Caco-2 (cell line): ENCODE data around the gene ELP2. TPM values are rescaled to one million over a fixed set of nuclear protein-coding genes. Genes with fewer than 3 reads are reported as not detected.

Experiments used
- BruUV-seq: library from RNA; stranded (reverse); fragments of 400-500 nt; replicated peaks from 2 replicates; lab custom pipeline; 2021; lab: Mats Ljungman, UMichigan
- CTCF ChIA-PET: fragments of 300-600 bp; sonication (Branson Sonifier 250); formaldehyde crosslinking; loops from one replicate; lab custom pipeline; 2022; ENCODE audit warnings: antibody characterized with exemption; lab: Charles Lee
- POLR2A ChIA-PET: fragments of 300-600 bp; sonication (Branson Sonifier 250); formaldehyde crosslinking; loops from one replicate; lab custom pipeline; 2022; ENCODE audit warnings: antibody characterized with exemption; lab: Charles Lee
- DNase-seq, 2 experiments: peaks; one replicate each; pipeline versions ENCODE4 v3.0.0 to v3.0.0-alpha.2; 2020 to 2022
- H3K27me3 ChIP-seq: replicated peaks from 2 replicates; pipeline ENCODE4 v1.6.0; 2011; ENCODE audit warnings: low read length; ENCODE audit not compliant: control insufficient read depth, insufficient read depth
- H3K36me3 ChIP-seq: 2 replicates; pipeline ENCODE4 v1.5.1; 2011; ENCODE audit warnings: low read length; ENCODE audit not compliant: control insufficient read depth, insufficient read depth
- H3K4me1 ChIP-seq: fragments of 250-450 bp; sonication (Bioruptor Pico); 2 replicates; pipeline ENCODE4 v1.5.1; 2020; ENCODE audit warnings: mild to moderate bottlenecking
- H3K4me3 ChIP-seq: 2 replicates; pipeline ENCODE4 v1.5.1; 2011; ENCODE audit warnings: low read depth, mild to moderate bottlenecking, control low read depth, low read length
- H3K9me3 ChIP-seq: fragments of 250-450 bp; sonication (Bioruptor Pico); 2 replicates; pipeline ENCODE4 v1.5.1; 2020; ENCODE audit warnings: mild to moderate bottlenecking, moderate library complexity
- H3K27ac Mint-ChIP-seq: one replicate; pipeline ENCODE4 v1.8.0; 2022; ENCODE audit warnings: mixed read lengths; ENCODE audit not compliant: unreplicated experiment
- H3K27me3 Mint-ChIP-seq: one replicate; pipeline ENCODE4 v1.8.0; 2022; ENCODE audit warnings: mixed read lengths; ENCODE audit not compliant: insufficient read depth, unreplicated experiment
- H3K36me3 Mint-ChIP-seq: one replicate; pipeline ENCODE4 v1.8.0; 2022; ENCODE audit warnings: mild to moderate bottlenecking, mixed read lengths; ENCODE audit not compliant: insufficient read depth, unreplicated experiment
- H3K4me1 Mint-ChIP-seq: one replicate; pipeline ENCODE4 v1.8.0; 2022; ENCODE audit warnings: low read depth, mixed read lengths; ENCODE audit not compliant: unreplicated experiment
- H3K4me3 Mint-ChIP-seq: one replicate; pipeline ENCODE4 v1.8.0; 2022; ENCODE audit warnings: mild to moderate bottlenecking, moderate library complexity, mixed read lengths; ENCODE audit not compliant: unreplicated experiment
- H3K9me3 Mint-ChIP-seq: one replicate; pipeline ENCODE4 v1.8.0; 2022; ENCODE audit warnings: mixed read lengths; ENCODE audit not compliant: unreplicated experiment
- intact Hi-C: fragments of 100-400 bp; cut with micrococcal nuclease; formaldehyde crosslinking; loops from one replicate; pipeline ENCODE4 v1.10.0; 2022; ENCODE audit not compliant: unreplicated experiment
- total RNA-seq: library from RNA; stranded (reverse); gene quantifications from 2 replicates; pipeline ENCODE4 v1.2.3, GENCODE V29; 2022
- TF ChIP-seq, protein P1 (sequence below), 2 experiments: fragments of 200-600 bp in 1 of 2; IDR thresholded peaks; 1 replicate in 1 of 2; 2 replicates in 1 of 2; pipeline versions ENCODE4 v1.5.1 to v1.8.0; 2011 to 2022; ENCODE audit warnings: antibody characterized with exemption in 1 of 2, control low read depth in 1 of 2, inconsistent platforms in 1 of 2, low read depth in 1 of 2, low read length in 1 of 2, mild to moderate bottlenecking in 1 of 2, moderate library complexity in 1 of 2; ENCODE audit not compliant: insufficient read depth in 1 of 2, severe bottlenecking in 1 of 2, unreplicated experiment in 1 of 2

ELP2 gene
- total RNA-seq, 1 experiment from 2014 or later, result 45.9 TPM

DNA sequence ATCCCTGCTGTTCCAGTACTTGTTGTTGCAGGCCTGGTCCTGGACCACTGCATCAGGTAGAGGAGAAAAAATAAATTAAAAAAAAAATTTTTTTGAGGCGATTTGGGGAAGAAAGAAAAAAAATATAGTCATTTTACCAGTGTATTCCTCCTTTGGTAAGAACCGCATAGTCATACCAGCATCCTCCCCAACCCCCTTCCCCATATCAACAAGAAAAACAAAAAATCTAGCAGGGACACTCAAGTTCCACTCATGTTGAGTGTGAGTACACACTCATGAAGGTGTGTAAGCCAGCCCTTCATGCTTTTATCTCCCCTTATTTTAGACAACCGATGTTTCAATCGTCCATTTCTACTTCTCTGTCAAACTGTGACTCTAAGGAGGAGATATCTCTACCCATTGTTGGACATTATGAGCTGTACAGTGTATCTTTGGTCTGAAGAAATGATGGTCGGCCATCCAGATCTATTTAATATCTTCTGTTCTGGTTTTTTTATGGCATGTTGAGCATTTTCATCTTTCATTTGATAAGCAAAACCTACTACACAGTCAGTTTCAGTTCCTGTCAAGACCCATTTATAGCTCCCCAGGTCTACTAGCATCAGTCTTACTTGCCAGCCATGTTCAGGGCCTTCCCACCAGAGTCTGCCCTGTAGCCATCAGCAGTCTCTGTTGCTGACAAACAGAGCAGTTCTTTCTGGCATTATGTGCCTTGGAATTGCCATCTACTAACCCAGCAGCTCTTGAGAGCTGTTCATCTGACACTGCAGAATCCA, 20.0 kb downstream of the ELP2 start:
- Mint-ChIP-seq H3K36me3 (peaks cover 42% of the 10 kb centered on the region), H3K27me3 (no peaks in the 10 kb centered on the region), H3K4me1 (no peaks in the 10 kb centered on the region), H3K4me3 (no peak overlapping the region), H3K9me3 (no peaks in the 10 kb centered on the region), H3K27ac (no peak overlapping the region)
- Histone ChIP-seq H3K36me3 (no peaks in the 10 kb centered on the region), H3K27me3 (no peaks in the 10 kb centered on the region), H3K9me3 (no peaks in the 10 kb centered on the region), H3K4me1 (no peaks in the 10 kb centered on the region), H3K4me3 (no peak overlapping the region)
- ChIA-PET POLR2A (no interaction called here), CTCF (no interaction called here)
- TF ChIP-seq, protein P1, sequence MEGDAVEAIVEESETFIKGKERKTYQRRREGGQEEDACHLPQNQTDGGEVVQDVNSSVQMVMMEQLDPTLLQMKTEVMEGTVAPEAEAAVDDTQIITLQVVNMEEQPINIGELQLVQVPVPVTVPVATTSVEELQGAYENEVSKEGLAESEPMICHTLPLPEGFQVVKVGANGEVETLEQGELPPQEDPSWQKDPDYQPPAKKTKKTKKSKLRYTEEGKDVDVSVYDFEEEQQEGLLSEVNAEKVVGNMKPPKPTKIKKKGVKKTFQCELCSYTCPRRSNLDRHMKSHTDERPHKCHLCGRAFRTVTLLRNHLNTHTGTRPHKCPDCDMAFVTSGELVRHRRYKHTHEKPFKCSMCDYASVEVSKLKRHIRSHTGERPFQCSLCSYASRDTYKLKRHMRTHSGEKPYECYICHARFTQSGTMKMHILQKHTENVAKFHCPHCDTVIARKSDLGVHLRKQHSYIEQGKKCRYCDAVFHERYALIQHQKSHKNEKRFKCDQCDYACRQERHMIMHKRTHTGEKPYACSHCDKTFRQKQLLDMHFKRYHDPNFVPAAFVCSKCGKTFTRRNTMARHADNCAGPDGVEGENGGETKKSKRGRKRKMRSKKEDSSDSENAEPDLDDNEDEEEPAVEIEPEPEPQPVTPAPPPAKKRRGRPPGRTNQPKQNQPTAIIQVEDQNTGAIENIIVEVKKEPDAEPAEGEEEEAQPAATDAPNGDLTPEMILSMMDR (IDR thresholded peaks at IDR 0.05; ENCODE audit: insufficient read depth in 1 of 2, low read depth in 1 of 2, low read length in 1 of 2, severe bottlenecking in 1 of 2, unreplicated experiment in 1 of 2), result no peak
- no peak for DNase-seq
- no TSS peak for BruUV-seq
- intact Hi-C loops, result no loop called here

DNA sequence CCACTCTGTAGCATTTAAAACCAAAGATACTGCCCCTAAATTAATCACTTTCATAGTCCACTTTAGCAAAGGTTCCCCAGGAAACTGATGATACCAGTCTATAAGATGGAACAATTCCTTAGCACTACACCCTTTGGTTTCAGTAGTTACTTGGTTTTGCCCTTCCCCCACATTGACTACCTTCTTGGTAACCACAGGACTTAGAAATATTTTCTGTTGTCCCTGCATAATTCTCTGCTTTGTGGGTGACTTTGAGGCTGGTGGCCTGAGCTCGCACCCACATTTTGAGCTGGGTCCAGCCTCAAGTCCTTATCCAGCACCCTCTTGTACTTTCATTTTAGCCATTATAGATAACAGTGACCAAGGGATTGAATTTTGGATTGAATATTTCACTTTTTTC, 23.1 kb downstream of the ELP2 start:
- BruUV-seq, result no TSS peak
- intact Hi-C loops, result no loop called here
- TF ChIP-seq, protein P1 (IDR thresholded peaks at IDR 0.05; ENCODE audit: insufficient read depth in 1 of 2, low read depth in 1 of 2, low read length in 1 of 2, severe bottlenecking in 1 of 2, unreplicated experiment in 1 of 2), result no peak
- CTCF ChIA-PET, result no interaction called here
- Mint-ChIP-seq H3K36me3 (peaks cover 42% of the 10 kb centered on the region), H3K4me3 (no peak overlapping the region), H3K27me3 (no peaks in the 10 kb centered on the region), H3K4me1 (no peaks in the 10 kb centered on the region), H3K9me3 (no peaks in the 10 kb centered on the region), H3K27ac (no peak overlapping the region)
- POLR2A ChIA-PET, result no interaction called here
- no peak for DNase-seq
- Histone ChIP-seq H3K27me3 (no peaks in the 10 kb centered on the region), H3K4me3 (no peak overlapping the region), H3K9me3 (no peaks in the 10 kb centered on the region), H3K4me1 (no peaks in the 10 kb centered on the region), H3K36me3 (no peaks in the 10 kb centered on the region)

DNA sequence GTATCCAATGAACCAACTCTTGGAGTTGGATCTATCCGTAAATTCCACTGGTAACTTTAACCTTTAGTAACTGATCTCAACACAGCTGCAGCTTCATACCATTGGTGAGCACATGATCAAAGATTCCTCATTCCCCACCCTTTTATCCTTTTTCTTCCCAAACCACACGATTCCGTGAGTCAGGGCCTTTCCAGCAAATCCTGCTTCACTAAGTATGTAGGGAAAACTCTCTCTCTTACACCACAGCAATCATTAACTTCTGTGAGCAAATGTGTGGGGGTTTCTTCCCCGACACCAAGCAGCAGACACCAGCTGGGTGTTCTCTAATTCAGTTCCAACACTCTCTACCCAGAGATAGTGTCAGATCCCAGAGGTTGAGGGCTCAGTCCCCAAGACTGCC, 23.5 kb downstream of the ELP2 start:
- no peak overlapping the region for H3K27ac Mint-ChIP-seq
- CTCF ChIA-PET, result no interaction called here
- no peak overlapping the region for H3K4me3 ChIP-seq

More for the DNA sequence above, 23.5 kb downstream of the ELP2 start:
- no peaks in the 10 kb centered on the region for H3K36me3 ChIP-seq
- H3K4me1 Mint-ChIP-seq, result no peaks in the 10 kb centered on the region
- no peaks in the 10 kb centered on the region for H3K27me3 Mint-ChIP-seq
- H3K4me3 Mint-ChIP-seq, result no peak overlapping the region
- no peak for DNase-seq
- H3K9me3 ChIP-seq, result no peaks in the 10 kb centered on the region
- H3K4me1 ChIP-seq, result no peaks in the 10 kb centered on the region
- H3K27me3 ChIP-seq, result no peaks in the 10 kb centered on the region
- no TSS peak for BruUV-seq
- TF ChIP-seq, protein P1 (IDR thresholded peaks at IDR 0.05; ENCODE audit: insufficient read depth in 1 of 2, low read depth in 1 of 2, low read length in 1 of 2, severe bottlenecking in 1 of 2, unreplicated experiment in 1 of 2), result no peak
- H3K36me3 Mint-ChIP-seq, result peaks cover 43% of the 10 kb centered on the region
- intact Hi-C loops, result no loop called here
- no peaks in the 10 kb centered on the region for H3K9me3 Mint-ChIP-seq
- POLR2A ChIA-PET, result no interaction called here
